Germinal center (tissue), 1 donor: ENCODE results near the gene GFPT1.

Experiments
- DNase-seq: peaks from one replicate; pipeline ENCODE4 v3.0.0; 2012; ENCODE audit warnings: mixed read lengths, low spot score

The GFPT1 gene

GRCh38 chr2:69291004-69291650 is 95.9 kb downstream of the GFPT1 start:
- DNase-seq: no peak

GRCh38 chr2:69288429-69288828 is 98.6 kb downstream of the GFPT1 start:
- DNase-seq: no peak

GRCh38 chr2:69287544-69287943 is 99.5 kb downstream of the GFPT1 start:
- no peak for DNase-seq

- no peak for DNase-seq
Measured at GRCh38 chr2:69285379-69285894, 101.6 kb downstream of the GFPT1 start.

GRCh38 chr2:69280796-69281412 is 106.1 kb downstream of the GFPT1 start:
- no peak for DNase-seq

GRCh38 chr2:69279931-69280681 is 106.9 kb downstream of the GFPT1 start:
- DNase-seq: no peak

GRCh38 chr2:69279211-69279610 is 107.8 kb downstream of the GFPT1 start:
- no peak for DNase-seq

GRCh38 chr2:69278366-69278765 is 108.7 kb downstream of the GFPT1 start:
- DNase-seq: no peak

- DNase-seq: no peak
Measured at GRCh38 chr2:69275490-69275889, 111.5 kb downstream of the GFPT1 start.

- DNase-seq: no peak
Measured at GRCh38 chr2:69272803-69273471, 114.1 kb downstream of the GFPT1 start.

- DNase-seq: no peak
Measured at GRCh38 chr2:69271831-69272257, 115.2 kb downstream of the GFPT1 start.
